Osteocyte (in vitro differentiated cells): ENCODE data around the gene MCRS1. TPM values are rescaled to one million over a fixed set of nuclear protein-coding genes. Genes with fewer than 3 reads are reported as not detected.

Experiments
- DNase-seq: peaks from one replicate; pipeline ENCODE4 v3.0.0; 2021; ENCODE audit warnings: mixed read lengths; ENCODE audit not compliant: unreplicated experiment; ENCODE audit errors: extremely low spot score
- H3K27ac Mint-ChIP-seq: one replicate; pipeline ENCODE4 v1.8.0; 2021; ENCODE audit warnings: mild to moderate bottlenecking, mixed read lengths; ENCODE audit not compliant: unreplicated experiment
- H3K27me3 Mint-ChIP-seq: one replicate; pipeline ENCODE4 v1.8.0; 2021; ENCODE audit warnings: mixed read lengths; ENCODE audit not compliant: unreplicated experiment
- H3K36me3 Mint-ChIP-seq: one replicate; pipeline ENCODE4 v1.8.0; 2021; ENCODE audit warnings: mixed read lengths; ENCODE audit not compliant: unreplicated experiment
- H3K4me1 Mint-ChIP-seq: one replicate; pipeline ENCODE4 v1.8.0; 2021; ENCODE audit warnings: mixed read lengths; ENCODE audit not compliant: unreplicated experiment
- H3K4me3 Mint-ChIP-seq: one replicate; pipeline ENCODE4 v1.8.0; 2021; ENCODE audit warnings: mild to moderate bottlenecking, moderate library complexity, mixed read lengths; ENCODE audit not compliant: unreplicated experiment
- H3K9me3 Mint-ChIP-seq: one replicate; pipeline ENCODE4 v1.8.0; 2021; ENCODE audit warnings: mixed read lengths; ENCODE audit not compliant: unreplicated experiment
- total RNA-seq: library from RNA; stranded (reverse); gene quantifications from 2 replicates; pipeline ENCODE4 v1.2.1, GENCODE V29; 2021
- TF ChIP-seq, protein P1 (sequence below): fragments of 200-600 bp; sonication (generic); IDR thresholded peaks from 2 replicates; pipeline ENCODE4 v1.5.0; 2021; ENCODE audit warnings: antibody characterized with exemption, mild to moderate bottlenecking, moderate library complexity

The MCRS1 gene
- total RNA-seq, 1 donor from 2014 or later: 69.3 TPM

DNA sequence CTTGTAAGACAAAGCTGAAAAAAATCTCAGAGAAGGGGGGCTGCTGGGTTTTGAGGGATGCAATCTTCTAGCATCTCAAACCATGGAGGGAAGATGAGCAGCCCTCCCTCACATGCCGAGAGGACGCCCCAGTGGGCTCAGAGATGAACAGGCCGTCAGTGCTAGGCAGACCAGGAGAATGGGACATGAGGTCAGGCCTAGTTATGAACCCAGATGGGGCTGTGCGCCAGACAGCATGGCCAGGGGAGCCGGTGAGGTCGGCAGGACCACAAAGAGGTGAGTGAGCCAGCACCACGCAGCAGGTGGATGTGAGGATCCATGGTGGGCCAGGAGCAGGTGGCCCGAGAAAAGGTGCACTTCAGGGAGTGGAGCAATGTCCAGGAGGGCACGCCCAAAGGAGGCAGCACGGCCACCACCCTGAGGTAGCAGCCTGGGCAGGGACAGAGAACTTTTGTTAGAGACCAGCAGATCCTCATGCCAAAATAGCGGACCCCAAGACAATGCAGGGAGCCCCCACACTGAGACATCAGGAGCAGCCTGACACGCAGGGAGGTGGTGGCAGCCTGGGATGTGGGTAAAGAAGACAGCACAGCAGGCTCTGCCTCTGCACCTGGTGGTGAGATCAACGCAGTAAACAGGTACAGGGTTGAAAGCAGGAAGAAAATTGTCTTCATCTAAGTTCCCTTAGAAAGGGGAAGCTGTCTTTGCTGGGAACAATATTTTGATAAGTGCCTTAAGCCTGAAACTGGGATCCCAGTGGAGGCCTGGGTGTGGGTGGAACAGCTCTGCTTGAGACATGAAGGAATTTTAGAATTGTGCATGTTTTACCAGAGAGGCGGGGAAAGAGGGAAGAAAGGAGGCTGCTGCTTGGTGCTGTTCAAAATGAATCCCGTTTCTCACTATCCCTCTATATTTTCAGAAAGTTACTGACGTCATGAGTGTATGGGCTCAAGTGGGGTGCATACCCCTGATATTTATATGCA is 17.8 kb upstream of the MCRS1 start:
- Mint-ChIP-seq H3K27me3 (no peaks in the 10 kb centered on the region), H3K36me3 (peaks cover 3% of the 10 kb centered on the region), H3K4me3 (no peak overlapping the region), H3K27ac (peak overlapping the region; percentile 60), H3K9me3 (no peaks in the 10 kb centered on the region), H3K4me1 (peaks cover 54% of the 10 kb centered on the region)
- no peak for DNase-seq
- TF ChIP-seq, protein P1, sequence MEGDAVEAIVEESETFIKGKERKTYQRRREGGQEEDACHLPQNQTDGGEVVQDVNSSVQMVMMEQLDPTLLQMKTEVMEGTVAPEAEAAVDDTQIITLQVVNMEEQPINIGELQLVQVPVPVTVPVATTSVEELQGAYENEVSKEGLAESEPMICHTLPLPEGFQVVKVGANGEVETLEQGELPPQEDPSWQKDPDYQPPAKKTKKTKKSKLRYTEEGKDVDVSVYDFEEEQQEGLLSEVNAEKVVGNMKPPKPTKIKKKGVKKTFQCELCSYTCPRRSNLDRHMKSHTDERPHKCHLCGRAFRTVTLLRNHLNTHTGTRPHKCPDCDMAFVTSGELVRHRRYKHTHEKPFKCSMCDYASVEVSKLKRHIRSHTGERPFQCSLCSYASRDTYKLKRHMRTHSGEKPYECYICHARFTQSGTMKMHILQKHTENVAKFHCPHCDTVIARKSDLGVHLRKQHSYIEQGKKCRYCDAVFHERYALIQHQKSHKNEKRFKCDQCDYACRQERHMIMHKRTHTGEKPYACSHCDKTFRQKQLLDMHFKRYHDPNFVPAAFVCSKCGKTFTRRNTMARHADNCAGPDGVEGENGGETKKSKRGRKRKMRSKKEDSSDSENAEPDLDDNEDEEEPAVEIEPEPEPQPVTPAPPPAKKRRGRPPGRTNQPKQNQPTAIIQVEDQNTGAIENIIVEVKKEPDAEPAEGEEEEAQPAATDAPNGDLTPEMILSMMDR: no peak

DNA sequence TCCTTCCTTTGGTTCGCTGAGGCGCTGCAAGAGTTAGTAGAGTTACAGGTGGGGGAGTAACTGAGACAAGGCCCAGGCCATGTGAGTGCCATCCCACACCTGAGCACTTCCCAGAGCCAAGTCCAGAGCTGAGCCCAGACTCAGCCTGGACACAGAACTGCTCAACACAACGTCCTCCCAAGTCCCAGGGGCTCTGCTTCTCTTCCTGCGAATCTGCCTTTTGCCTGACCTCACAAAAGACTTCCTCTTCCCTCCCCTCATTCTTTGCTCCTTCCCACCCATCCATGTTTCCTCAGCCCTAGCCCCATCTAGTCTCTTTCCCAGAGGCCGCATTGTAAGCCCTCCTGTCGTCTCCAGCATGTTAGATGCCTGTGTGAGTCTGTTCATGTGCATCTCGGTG is 16.6 kb upstream of the MCRS1 start:
- Mint-ChIP-seq H3K27me3 (no peaks in the 10 kb centered on the region), H3K27ac (no peak overlapping the region), H3K4me3 (no peak overlapping the region), H3K36me3 (peaks cover 3% of the 10 kb centered on the region), H3K9me3 (no peaks in the 10 kb centered on the region), H3K4me1 (peaks cover 55% of the 10 kb centered on the region)
- DNase-seq: no peak
- TF ChIP-seq, protein P1: no peak

GRCh38 chr12:49583366-49584094 is 15.6 kb upstream of the MCRS1 start:
- H3K4me3 Mint-ChIP-seq: no peak overlapping the region
- peaks cover 3% of the 10 kb centered on the region for H3K36me3 Mint-ChIP-seq
- H3K4me1 Mint-ChIP-seq: peaks cover 48% of the 10 kb centered on the region
- peak overlapping the region; percentile 67 for H3K27ac Mint-ChIP-seq
- H3K9me3 Mint-ChIP-seq: no peaks in the 10 kb centered on the region
- DNase-seq: no peak
- TF ChIP-seq, protein P1: no peak
- no peaks in the 10 kb centered on the region for H3K27me3 Mint-ChIP-seq

DNA sequence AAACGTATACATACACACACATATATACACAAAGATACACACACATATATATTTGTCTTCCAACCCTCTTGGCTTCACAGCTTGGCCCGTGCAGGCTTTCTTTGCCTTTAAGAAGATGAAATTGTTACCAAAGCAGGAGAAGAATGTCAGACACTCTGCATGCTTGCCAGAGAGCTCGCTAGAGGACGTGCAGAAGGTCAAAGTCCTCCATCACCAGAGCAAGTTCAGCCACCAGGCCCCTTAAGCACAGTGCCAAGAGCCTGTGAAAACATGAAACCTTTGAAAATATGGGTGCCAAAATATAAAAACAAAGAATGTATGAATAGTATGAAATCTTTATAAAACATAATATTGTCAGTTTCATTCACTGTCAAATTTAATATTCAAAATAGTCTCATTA is 14.9 kb upstream of the MCRS1 start:
- Mint-ChIP-seq H3K9me3 (no peaks in the 10 kb centered on the region), H3K36me3 (peaks cover 2% of the 10 kb centered on the region), H3K4me1 (peaks cover 47% of the 10 kb centered on the region), H3K27me3 (no peaks in the 10 kb centered on the region), H3K27ac (peak overlapping the region; percentile 67), H3K4me3 (no peak overlapping the region)
- TF ChIP-seq, protein P1: no peak
- DNase-seq: no peak

- no peak for DNase-seq
- TF ChIP-seq, protein P1: no peak
- no peak overlapping the region for H3K4me3 Mint-ChIP-seq
- peaks cover 47% of the 10 kb centered on the region for H3K4me1 Mint-ChIP-seq
- H3K9me3 Mint-ChIP-seq: no peaks in the 10 kb centered on the region
- H3K36me3 Mint-ChIP-seq: peaks cover 2% of the 10 kb centered on the region
- peak overlapping the region; percentile 20 for H3K27ac Mint-ChIP-seq
- H3K27me3 Mint-ChIP-seq: no peaks in the 10 kb centered on the region
Measured at GRCh38 chr12:49582201-49582600, 14.3 kb upstream of the MCRS1 start.
